Iris pigment epithelial cell (primary cell): ENCODE data around the gene MGMT.
A peak's percentile ranks its signal among the peaks of the same experiment; 100 is the strongest.

Experiments used
- DNase-seq: peaks from one replicate; pipeline ENCODE4 v3.0.0-alpha.2; 2011; ENCODE audit warnings: low read depth

MGMT gene

DNA sequence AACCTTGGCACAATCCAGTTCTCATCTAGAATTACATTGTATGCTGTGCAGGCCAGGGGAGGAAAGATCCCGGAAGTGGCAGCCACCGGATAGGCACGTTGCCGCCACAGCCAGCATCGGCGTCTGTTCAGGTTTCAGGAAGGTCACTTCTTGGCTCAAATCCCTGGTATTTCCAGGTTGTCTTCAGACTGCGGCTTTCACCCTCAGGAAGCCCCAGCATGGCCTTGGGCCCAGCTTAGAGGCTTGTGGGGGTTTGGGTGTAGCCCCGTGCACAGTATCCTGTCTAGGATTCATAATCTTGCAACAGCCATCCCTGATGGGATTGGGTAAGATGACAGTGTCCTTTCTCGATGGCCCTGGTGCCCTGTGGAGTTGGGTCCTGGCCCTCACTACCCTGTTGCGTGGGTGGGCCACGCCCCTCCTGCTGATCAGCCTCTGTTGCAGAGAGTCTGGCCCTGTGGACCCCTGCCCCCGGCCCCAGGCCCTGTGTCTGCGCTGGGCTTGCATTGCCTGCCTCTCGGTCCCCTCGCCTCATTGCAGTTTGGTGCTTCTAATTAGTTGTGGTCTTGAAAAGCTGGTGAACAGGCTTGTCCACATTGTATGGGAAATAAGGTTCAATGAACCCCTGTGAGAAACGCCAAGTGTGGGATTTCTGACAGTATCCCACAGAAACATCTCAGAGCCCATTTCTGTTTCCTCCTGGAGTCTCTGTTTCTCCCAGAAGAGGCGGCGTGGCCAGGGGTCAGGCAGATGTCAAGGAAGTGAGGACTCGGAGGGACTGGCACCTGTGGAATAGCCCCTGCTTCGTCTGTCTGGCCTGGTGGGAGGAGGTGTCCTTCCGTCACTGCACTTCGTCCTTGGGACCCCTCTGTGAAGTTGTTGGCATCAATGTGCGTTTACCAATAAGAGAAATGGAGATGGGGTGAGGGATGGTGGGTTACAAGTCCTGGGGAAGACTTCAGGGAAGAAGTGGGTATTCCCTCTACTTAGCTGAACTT is 77.5 kb downstream of the MGMT start:
- no peak for DNase-seq

DNA sequence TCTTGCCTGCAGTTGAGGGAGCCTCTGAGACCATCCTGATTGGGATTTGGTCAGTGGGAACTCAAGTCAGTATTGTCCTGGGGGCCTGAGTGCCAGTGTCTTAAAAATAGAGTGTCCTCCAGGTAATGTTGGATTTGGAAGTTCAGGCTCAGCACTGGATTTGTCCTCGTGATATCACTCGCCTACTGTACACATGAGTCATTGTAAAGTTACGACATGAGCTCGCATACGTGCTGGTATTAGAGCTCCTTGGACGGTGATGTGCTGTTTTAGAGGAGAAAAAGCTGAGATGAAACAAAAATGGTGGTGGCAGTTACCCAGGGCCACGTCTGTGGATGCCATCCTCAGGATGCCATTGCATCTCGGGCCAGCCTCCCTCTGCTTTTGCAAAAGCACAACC is 78.2 kb downstream of the MGMT start:
- peak; percentile 68 for DNase-seq

DNA sequence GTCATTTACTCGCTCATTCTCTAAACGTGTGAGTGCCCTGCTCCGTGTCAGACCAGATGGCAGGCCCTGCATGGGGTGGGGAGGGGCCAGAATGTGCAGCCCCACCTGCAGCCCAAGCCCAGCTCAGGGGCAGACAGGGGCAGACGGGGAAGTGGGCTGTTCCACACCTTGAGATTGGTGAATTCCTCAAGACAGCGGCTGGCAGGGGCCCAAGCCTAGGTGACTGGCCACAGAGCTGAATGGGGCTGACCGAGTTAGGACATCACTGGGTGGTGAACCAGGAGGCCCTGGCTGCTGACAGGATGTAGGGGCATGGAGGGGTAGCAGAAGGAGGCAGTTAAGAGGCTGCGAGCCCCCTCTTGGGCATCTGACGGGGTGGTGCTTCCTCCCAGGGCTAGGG is 79.1 kb downstream of the MGMT start:
- no peak for DNase-seq

DNA sequence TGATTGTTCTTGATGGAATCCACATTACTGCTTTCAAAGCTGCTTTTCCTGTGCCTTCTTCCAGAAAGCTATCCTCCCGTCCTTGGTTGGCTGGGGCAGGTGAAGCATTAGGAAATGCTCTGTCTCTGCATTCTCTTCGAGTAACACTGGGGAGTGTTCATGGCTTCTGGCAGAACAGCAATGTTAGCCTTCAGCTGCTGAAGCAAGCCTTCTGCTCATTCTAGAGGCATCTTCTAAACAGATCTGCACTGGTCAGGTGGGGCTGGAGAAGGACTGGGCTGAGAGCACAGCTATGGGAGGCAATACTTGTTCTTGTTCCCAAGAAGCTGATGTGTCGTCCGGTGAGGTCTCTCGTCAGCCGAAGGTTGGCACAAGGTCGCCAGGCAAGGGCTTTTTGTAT is 80.6 kb downstream of the MGMT start:
- DNase-seq, result peak; percentile 2

DNA sequence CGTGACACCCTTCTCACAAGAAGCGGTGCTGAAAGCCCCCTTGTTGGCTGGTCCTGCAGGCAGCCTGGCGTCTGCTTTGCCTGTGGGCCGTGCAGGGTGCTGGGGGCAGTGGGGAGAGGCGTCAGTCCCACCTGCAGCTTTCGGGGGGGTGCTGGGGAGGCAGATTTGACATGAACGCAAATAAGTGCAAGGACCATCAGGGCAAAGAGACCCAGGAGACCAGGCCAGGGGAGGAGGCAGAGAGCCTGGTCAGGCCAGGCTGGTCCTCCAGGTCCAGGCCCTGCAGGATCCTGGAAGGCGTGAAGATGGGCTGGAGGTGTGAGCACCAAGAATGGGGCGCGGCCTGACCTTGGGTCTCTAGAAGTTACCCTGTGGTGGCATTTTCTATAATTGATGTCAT is 81.6 kb downstream of the MGMT start:
- DNase-seq, result no peak

DNA sequence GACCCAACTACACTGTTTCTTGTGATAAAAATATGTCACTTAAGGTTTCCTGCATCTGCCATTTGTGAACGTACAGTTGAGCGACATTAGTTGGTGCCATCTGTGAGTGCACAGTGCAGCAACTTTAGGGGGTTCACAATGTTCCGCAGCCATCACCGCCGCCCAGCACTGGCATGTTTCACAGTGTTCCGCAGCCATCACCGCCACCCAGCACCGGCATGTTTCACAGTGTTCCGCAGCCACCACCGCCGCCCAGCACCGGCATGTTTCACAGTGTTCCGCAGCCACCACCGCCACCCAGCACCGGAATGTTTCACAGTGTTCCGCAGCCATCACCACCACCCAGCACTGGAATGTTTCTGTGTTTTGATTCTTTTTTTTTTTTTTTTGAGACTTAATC is 83.0 kb downstream of the MGMT start:
- no peak for DNase-seq

DNA sequence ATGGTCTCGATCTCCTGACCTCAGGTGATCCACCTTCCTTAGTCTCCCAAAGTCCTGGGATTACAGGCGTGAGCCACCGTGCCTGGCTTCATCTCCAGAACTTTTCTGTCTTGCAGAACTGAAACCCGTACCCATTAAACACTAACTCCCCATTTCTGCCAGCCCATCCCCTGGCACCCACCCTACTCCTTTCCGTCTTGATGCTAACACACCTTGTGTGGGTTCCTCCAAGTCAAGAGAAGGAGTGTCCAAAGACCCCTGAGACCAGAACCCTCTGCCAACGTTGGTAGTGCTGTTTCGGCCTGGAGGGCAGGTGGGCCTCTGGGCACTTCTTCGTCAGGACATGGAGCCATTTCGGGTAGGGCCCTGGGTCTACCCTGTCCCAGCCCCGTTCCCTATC is 83.6 kb downstream of the MGMT start:
- DNase-seq, result no peak

DNA sequence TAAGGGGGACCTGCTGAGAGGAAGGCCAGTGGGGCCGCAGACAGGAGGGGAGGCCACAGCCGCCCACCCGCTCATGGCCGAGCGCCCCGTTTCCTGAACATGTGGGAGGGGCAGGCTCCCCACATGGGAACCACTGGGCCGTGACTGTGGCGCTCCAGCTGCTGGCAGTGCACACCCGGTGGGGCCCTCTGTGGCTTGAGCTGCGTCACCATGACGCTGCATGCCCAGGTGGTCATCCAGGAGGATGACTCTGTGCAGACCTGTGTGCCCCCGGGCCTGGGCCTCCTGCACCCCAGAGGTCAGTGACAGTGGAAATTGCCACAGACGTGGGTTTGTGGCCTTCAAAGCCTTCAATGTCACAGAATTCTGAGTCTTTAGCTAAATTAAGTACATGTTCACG is 85.1 kb downstream of the MGMT start:
- no peak for DNase-seq

DNA sequence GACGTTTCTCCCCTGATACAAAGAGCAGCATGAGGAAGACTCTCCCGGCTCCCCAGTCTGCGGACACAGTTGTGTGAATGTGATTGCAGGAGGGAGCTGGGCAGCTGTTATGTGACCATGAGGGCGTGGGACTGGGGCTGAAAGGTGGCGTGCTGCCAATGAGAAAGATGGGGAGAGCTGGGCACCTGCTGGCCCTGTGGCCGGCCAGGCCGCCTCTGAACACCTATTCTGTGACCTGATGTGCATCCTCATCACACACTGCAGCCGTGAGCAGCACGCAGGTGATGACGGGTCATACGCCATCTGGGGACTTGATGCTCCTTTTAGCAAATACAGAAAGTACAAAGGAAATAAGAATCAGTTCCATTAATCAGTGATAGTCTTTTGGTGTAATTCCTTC is 86.9 kb downstream of the MGMT start:
- no peak for DNase-seq

DNA sequence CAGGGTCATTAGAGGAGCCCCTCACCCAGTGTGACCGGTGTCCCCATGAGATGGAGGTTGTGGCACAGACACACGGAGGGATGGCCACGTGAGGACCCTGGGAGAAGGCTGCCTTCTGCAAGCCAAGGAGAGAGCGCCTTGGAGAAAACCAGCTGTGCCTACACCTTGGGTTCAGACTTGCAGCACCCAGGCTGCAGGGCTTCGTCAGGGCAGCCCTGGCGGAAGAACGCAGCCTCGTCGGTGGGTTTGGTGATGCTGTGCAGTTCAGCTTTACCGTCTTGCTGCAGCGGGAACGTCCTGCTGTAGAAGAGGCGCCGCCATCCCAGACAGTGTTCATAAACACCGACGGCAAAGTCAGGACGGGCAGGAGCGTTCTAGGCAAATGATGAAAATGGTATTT is 89.3 kb downstream of the MGMT start:
- no peak for DNase-seq

DNA sequence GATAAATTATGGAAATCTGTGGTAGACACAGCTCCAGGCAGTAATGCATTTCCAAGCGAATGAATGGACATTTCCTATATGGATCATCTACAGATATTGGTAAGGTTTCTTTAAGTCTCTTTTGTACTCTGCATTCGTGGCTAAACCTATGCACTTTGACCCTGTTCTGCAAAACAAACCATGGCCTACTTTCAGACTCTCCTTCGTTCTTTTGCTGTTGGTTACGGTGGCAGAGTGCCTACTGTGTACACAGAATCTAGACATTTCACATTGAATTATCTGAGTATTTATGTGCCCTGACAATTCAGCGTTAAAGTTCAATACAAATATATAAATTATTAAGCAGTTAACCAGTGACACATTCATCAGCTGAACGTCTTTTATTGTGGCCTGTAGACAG is 93.3 kb downstream of the MGMT start:
- DNase-seq, result no peak

DNA sequence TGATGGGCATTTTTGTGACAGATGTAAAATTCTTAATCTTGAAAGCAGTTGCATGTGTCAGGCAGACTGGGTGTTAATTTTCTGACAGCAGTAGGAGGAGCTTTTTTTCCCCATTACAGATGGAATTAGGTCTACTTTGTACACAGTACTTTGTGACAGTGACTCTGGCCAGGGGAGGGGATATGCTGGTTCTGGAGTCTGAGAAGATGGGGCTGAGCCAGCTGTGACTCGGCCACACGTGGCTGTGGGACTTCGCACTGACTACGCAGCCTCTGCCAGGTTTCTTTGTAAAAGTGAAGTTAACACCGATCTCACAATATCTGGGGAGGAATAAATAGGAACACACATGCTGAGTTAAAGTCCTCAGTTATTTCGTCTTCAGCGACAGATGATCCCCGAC is 95.4 kb downstream of the MGMT start:
- DNase-seq, result no peak

DNA sequence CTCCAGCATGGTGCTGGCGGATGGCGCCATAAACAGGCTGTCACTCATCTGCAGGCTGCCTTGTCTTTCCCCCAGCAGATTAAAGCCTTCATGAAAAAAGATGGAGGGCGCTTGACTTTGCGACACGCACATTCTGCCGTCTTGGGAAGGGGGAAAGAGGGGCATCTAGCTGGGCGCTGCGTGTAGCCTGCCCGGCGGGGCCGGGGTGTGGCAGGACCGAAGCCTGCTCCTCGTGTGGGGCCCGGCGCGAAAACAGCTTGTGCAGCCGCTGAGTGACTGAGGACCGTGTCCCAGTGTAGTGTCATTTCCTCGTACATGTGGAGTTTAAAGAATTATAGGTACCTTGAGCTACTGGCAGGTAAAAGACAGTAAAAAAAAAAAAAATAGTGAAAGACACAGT is 97.9 kb downstream of the MGMT start:
- DNase-seq, result no peak

DNA sequence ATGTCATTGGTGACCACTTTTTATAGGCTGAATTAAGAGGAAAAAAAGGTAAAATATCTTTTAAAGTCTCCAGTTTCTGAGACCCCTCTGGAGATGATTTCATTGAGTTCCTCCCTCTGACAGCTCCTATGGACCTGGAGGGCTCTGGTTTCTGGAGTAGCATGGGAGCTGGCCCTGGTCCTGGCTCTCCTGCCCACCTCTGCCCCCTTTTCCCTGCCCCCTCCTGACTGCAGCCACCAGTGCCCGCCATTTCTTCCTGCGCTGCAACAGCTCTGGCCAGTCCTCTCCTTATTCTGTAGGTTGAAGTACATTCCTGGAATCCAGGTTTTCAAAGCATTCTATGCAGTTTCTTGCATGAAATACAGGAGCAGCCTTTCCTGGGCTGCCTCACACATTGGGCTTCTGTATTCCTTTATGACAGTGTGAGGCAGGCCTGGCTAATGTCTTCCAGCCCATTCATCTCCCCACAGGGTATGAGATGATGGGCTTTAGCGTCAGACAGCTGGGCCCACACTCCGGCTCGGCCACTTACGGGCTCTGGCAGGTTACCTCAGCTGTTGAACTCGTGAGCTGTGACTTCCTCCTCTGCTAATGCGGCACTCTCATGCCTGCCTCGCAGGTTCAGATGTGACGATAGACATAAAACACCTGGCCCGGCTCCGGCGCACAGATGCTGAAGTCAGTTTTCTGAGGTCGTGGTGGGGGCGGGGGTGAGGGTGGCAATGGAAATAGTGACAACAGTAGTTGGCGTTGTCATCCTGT is 101.7 kb downstream of the MGMT start:
- DNase-seq, result no peak

DNA sequence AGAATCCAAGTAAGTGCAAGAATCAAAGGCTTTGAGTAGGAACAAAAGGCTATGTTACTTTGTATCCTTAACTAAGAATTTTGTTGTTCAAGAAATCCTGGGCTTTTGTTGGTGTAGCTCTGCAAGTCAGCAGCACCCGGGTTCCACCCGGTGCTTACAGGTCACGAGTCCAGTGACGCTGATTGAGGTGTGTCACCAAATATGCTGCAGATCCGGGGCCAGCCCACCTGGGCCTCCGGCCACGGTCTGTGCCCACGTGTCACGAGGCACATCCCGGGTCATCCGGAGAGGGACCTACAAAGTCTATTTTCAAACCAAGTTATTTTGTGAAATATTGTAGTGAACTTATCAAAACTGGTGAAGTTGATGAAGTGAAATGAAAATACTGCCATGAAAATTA is 103.1 kb downstream of the MGMT start:
- DNase-seq, result no peak

DNA sequence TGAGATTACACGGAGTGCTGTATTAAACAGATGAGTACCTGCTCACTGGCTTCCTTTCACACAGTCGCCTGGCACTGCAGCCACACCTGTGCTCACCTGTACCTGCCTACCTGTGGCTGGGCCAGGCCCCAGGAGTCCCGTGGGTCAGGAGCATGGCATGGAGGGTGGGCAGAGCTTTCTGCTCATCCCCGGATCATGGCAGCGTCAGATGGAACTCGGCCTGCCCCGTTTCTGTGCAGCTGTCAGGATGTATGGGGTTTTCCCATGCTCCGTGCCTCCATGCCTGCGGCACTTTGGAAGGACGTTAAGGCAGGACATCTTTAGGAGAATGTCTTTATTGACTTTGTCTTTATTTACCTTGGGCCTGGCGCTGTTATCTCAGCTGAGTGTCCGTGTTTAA is 112.2 kb downstream of the MGMT start:
- DNase-seq, result no peak

DNA sequence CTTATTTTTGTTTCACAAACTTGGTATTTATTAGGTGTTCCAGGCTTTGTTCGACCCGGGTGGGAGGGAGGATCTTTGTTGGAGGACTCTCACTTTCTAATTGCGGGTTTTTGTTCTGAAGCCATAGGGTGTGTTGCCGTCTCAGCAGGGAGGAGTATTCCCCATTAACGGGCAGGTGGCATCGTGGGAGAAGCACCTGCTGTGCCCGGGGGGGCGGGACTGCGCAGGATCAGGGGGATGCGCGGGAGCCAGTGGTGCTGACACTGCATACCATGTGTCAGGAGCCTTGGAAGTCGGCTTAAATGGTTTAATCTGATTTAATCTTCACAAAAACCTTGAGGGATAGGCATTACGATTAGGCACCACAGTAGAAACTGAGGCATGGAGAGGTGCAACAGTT is 113.0 kb downstream of the MGMT start:
- DNase-seq, result no peak

DNA sequence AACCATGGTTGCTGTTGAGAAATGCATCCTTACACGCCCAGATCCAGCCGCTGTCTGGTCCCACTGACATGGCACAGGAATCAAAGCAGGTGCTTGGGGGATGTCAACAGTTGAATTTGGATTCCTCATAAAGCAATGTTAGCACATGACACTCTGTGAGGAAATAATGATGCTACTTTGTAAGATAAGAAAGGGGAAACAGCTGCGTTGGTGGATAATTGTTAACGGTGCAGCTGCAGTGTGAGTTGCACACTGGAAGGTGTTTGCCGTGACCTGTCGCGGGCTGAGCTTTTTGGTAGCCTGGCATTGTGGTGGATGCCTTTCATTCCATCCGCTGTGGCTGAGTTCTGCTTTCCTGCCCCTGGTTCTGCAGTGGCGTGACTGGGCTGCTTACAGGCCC is 113.9 kb downstream of the MGMT start:
- no peak for DNase-seq

DNA sequence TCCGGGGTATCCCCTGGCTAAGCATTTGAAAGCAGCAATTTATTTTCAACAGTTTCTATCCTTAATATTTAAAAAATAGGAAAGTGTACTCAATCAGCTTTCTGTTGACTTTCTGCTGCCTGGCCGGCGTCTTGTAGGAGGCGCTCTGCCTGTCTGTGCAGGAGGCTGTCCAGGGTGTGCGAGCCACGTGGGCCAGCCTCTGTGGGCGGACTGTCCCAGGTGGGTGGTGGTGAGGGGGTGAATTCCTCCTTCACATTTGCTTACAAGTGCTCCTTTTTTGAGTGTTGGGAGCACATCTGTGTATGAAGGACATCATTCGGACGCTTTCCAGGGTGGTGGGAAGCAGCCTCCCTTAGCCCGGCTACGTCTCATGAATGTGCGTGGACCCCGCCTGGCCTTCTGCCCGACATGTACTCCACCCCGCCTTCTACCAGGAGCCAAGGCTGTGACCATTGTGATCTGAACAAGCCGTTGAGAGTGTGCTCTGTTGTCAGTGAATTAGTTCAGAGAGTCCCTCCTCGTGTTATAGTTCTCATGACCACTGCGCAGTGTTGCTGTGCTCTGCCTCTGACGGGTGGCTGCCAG is 114.9 kb downstream of the MGMT start:
- no peak for DNase-seq

DNA sequence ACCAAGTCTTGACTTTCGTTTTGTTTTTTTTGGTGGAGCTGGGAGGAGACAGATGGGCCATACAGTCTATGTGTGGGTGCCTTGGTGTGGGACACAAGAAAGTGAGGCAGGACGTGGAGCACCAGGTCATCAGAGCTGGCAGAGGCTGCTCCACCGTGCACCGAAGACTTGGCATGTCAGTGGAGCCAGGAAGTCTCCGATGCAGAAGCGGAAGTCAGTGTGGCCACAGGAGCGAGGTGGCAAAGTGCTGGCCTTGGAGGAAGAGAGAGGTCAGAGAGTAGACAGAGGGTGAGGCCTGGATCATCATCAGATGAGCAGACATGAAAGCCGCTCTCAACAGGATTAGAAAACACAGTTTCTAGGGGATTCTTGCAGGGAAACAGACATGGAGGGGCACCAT is 116.8 kb downstream of the MGMT start:
- no peak for DNase-seq

DNA sequence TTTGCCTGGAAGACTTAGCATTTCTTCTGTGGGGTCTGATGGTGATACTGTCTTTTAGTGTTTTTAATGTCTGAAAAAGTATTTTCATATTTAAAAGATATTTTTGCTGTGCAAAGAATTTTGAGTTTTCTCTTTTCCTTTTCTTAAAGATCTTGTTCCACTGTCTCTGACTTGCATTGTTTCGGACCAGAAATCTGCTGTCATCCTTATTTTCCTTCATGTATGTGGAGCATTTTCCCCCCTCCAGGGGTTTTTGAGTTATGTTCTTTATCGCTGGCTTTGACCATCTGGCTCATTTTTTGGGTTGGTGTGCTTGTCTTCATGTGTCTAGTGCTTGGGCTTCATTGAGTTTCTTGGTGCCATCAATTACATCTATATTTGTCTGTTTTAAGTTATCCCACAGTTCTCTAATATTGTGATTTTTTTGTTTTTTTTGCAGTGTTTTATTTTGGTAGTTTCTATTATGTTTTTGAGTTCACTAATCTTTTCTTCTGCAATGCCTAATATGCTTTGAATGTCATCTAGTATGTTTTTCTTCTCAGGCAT is 119.9 kb downstream of the MGMT start:
- DNase-seq, result peak; percentile 5

DNA sequence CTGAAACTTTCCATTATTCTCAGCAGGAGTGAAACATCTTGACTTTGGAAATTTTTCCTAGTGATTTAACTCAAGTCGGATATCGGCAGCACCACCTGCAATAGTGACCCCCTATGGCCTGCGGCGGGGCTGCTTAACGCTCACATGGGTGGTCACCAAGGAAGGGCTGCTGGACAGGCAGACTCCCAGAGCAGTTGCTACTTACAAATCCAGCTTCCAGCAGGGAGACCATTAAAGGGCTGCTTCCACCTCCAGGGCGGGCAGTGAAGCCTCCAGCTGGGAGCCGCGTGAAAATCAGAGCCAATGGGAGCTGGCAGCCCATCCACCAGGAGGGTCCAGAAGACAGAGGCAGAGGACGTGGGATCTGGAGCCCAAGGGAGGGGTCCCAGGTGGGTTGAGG is 122.5 kb downstream of the MGMT start:
- no peak for DNase-seq

DNA sequence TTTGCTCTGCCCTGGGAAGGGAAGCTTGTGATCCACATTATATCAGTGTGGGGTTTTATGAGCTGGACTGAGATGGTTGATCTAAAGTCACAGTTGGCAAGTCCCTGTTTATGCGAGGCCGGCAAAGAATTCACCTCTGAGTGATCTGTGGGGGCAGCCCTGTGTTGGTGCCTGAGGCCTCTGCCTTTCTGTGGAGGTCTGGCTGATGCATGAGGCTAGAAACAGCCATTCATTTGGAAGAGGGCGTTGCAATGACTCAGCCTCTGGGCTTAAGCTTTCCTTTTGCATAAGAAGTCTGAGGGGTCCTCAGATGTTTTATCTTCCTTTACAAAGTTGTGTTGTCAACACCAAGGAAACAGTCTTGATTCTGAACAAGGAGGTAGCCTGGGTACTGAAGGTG is 126.9 kb downstream of the MGMT start:
- DNase-seq, result no peak
